A673 (cell line): ENCODE results near the gene ATP1A2. TPM values are rescaled to one million over a fixed set of nuclear protein-coding genes. Genes with fewer than 3 reads are reported as not detected.

Experiments used
- BruUV-seq: library from RNA; stranded (reverse); fragments of 400-500 nt; replicated peaks from 2 replicates; lab custom pipeline; 2021; lab: Mats Ljungman, UMichigan
- CTCF ChIA-PET: fragments of 300-600 bp; sonication (Branson Sonifier 250); formaldehyde crosslinking; loops from one replicate; lab custom pipeline; 2022; ENCODE audit warnings: antibody characterized with exemption; lab: Charles Lee
- POLR2A ChIA-PET: fragments of 300-600 bp; sonication (Branson Sonifier 250); formaldehyde crosslinking; loops from one replicate; lab custom pipeline; 2022; ENCODE audit warnings: antibody characterized with exemption; ENCODE audit not compliant: low non-redundant PET; lab: Charles Lee
- DNase-seq: peaks from one replicate; pipeline ENCODE4 v3.0.0-alpha.2; 2015; ENCODE audit warnings: low spot score
- H3K27ac ChIP-seq: fragments of 200-600 bp; sonication (generic); 2 replicates; pipeline ENCODE4 v1.5.1; 2016; ENCODE audit warnings: mixed run types, low read depth, mild to moderate bottlenecking, mixed read lengths, antibody characterized with exemption, low read length; ENCODE audit not compliant: poor library complexity, severe bottlenecking
- H3K27me3 ChIP-seq: fragments of 200-600 bp; sonication (generic); replicated peaks from 2 replicates; pipeline ENCODE4 v1.6.1; 2017; ENCODE audit warnings: mixed run types, low read depth, mild to moderate bottlenecking, mixed read lengths, antibody characterized with exemption, low read length; ENCODE audit not compliant: insufficient read depth, poor library complexity
- H3K36me3 ChIP-seq: fragments of 200-600 bp; sonication (generic); 2 replicates; pipeline ENCODE4 v1.6.1; 2016; ENCODE audit warnings: mixed run types, mild to moderate bottlenecking, mixed read lengths, antibody characterized with exemption, low read length; ENCODE audit not compliant: insufficient read depth, poor library complexity, severe bottlenecking
- H3K4me1 ChIP-seq: fragments of 200-600 bp; sonication (generic); 2 replicates; pipeline ENCODE4 v1.6.1; 2017; ENCODE audit warnings: mixed run types, mild to moderate bottlenecking, mixed read lengths, antibody characterized with exemption, low read length; ENCODE audit not compliant: insufficient read depth, poor library complexity, severe bottlenecking
- H3K4me3 ChIP-seq: fragments of 200-600 bp; sonication (generic); 2 replicates; pipeline ENCODE4 v1.5.1; 2016; ENCODE audit warnings: low read depth, mixed run types, mild to moderate bottlenecking, mixed read lengths, low read length; ENCODE audit not compliant: poor library complexity, severe bottlenecking
- H3K9me3 ChIP-seq: fragments of 200-600 bp; sonication (generic); 2 replicates; pipeline ENCODE4 v1.6.1; 2016; ENCODE audit warnings: mixed run types, low read depth, mild to moderate bottlenecking, mixed read lengths, antibody characterized with exemption, low read length; ENCODE audit not compliant: poor library complexity, severe bottlenecking
- EZH2 ChIP-seq: fragments of 200-600 bp; sonication (generic); IDR thresholded peaks from 2 replicates; pipeline ENCODE4 v1.6.1; 2017; ENCODE audit warnings: borderline replicate concordance, low read depth, mild to moderate bottlenecking, mixed read lengths, antibody characterized with exemption, low read length; ENCODE audit not compliant: poor library complexity, severe bottlenecking
- intact Hi-C: fragments of 100-400 bp; cut with micrococcal nuclease; formaldehyde crosslinking; loops from one replicate; pipeline ENCODE4 v1.10.0; 2022; ENCODE audit not compliant: unreplicated experiment
- total RNA-seq: library from RNA; stranded (reverse); gene quantifications from 2 replicates; pipeline ENCODE4 v1.2.3, GENCODE V29; 2021
- TF ChIP-seq, protein P1 (sequence below): fragments of 300-800, 200-600 bp; sonication (generic); conservative IDR thresholded peaks from 2 replicates; pipeline ENCODE4 v1.5.1; 2017; ENCODE audit warnings: low read depth, mild to moderate bottlenecking, antibody characterized with exemption, low read length, moderate library complexity, mixed read lengths

ATP1A2 gene
- total RNA-seq, 1 experiment from 2014 or later, result not detected

- H3K4me1 ChIP-seq, result no peaks in the 10 kb centered on the region
- BruUV-seq, result no TSS peak
- no peak overlapping the region for H3K27ac ChIP-seq
- H3K9me3 ChIP-seq, result no peaks in the 10 kb centered on the region
- ChIA-PET CTCF (no interaction called here), POLR2A (no interaction called here)
- no peak for DNase-seq
- no peaks in the 10 kb centered on the region for H3K27me3 ChIP-seq
- no peak overlapping the region for H3K4me3 ChIP-seq
- intact Hi-C loops, result no loop called here
- no peaks in the 10 kb centered on the region for H3K36me3 ChIP-seq
- no peak for TF ChIP-seq EZH2
- TF ChIP-seq, protein P1, sequence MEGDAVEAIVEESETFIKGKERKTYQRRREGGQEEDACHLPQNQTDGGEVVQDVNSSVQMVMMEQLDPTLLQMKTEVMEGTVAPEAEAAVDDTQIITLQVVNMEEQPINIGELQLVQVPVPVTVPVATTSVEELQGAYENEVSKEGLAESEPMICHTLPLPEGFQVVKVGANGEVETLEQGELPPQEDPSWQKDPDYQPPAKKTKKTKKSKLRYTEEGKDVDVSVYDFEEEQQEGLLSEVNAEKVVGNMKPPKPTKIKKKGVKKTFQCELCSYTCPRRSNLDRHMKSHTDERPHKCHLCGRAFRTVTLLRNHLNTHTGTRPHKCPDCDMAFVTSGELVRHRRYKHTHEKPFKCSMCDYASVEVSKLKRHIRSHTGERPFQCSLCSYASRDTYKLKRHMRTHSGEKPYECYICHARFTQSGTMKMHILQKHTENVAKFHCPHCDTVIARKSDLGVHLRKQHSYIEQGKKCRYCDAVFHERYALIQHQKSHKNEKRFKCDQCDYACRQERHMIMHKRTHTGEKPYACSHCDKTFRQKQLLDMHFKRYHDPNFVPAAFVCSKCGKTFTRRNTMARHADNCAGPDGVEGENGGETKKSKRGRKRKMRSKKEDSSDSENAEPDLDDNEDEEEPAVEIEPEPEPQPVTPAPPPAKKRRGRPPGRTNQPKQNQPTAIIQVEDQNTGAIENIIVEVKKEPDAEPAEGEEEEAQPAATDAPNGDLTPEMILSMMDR, result no peak
Measured at GRCh38 chr1:160133990-160134770, 18.6 kb downstream of the ATP1A2 start.

GRCh38 chr1:160134791-160135572 lies 19.4 kb downstream of the ATP1A2 start:
- no peak overlapping the region for H3K4me3 ChIP-seq
- no TSS peak for BruUV-seq
- H3K36me3 ChIP-seq, result no peaks in the 10 kb centered on the region
- H3K9me3 ChIP-seq, result no peaks in the 10 kb centered on the region
- no peaks in the 10 kb centered on the region for H3K27me3 ChIP-seq
- no peak overlapping the region for H3K27ac ChIP-seq
- H3K4me1 ChIP-seq, result no peaks in the 10 kb centered on the region
- TF ChIP-seq EZH2, result no peak
- TF ChIP-seq, protein P1, result no peak
- intact Hi-C loops, result no loop called here
- ChIA-PET POLR2A (no interaction called here), CTCF (no interaction called here)
- DNase-seq, result no peak

DNA sequence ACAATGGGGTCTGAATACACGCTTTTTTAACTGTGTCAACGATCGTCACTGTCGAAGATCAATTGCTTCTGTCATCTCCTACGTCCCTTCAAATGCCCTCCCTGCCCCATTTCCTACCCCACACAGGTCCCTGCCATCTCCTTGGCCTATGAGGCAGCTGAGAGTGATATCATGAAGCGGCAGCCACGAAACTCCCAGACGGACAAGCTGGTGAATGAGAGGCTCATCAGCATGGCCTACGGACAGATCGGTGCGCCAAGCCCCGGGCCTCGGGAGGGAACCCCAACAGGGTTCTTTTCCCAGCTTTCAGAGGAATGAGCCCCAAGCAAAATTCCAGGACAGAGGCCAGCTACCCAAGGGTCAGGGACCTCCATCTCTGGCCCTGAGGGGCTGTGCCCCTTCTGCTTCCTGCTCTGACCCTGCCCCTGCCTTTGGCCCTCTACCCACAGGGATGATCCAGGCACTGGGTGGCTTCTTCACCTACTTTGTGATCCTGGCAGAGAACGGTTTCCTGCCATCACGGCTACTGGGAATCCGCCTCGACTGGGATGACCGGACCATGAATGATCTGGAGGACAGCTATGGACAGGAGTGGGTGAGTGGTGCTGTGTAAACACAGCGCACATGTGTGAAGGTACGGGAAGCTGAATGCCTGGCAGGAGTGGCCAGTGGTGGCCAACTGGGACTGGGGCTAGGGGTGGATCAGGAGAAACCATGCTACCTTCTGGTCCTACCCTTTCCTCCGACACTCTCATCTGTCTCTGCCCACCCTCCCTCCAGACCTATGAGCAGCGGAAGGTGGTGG lies 20.8 kb downstream of the ATP1A2 start:
- Histone ChIP-seq H3K27me3 (no peaks in the 10 kb centered on the region), H3K9me3 (no peaks in the 10 kb centered on the region), H3K27ac (no peak overlapping the region), H3K4me1 (no peaks in the 10 kb centered on the region), H3K4me3 (no peak overlapping the region), H3K36me3 (no peaks in the 10 kb centered on the region)
- ChIA-PET POLR2A (interaction anchor here (0.5 kb wide), 1 partner anchor 31 kb away, joined by 3 read pairs; no protein-coding TSS in a partner anchor), CTCF (no interaction called here)
- BruUV-seq, result no TSS peak
- TF ChIP-seq, protein P1, result no peak
- no peak for TF ChIP-seq EZH2
- no peak for DNase-seq
- intact Hi-C loops, result no loop called here
